AG08396 (cell line): ENCODE measurements around the gene TFRC.
"Not testable (repeated sequence)": the region's sequence is repeated elsewhere in the genome, so short reads cannot be mapped to it uniquely, and the experiment has no call there.

Source experiments
- DNase-seq: peaks from one replicate; pipeline ENCODE4 v3.0.0; 2012; ENCODE audit warnings: low spot score, mixed read lengths

TFRC gene

DNA sequence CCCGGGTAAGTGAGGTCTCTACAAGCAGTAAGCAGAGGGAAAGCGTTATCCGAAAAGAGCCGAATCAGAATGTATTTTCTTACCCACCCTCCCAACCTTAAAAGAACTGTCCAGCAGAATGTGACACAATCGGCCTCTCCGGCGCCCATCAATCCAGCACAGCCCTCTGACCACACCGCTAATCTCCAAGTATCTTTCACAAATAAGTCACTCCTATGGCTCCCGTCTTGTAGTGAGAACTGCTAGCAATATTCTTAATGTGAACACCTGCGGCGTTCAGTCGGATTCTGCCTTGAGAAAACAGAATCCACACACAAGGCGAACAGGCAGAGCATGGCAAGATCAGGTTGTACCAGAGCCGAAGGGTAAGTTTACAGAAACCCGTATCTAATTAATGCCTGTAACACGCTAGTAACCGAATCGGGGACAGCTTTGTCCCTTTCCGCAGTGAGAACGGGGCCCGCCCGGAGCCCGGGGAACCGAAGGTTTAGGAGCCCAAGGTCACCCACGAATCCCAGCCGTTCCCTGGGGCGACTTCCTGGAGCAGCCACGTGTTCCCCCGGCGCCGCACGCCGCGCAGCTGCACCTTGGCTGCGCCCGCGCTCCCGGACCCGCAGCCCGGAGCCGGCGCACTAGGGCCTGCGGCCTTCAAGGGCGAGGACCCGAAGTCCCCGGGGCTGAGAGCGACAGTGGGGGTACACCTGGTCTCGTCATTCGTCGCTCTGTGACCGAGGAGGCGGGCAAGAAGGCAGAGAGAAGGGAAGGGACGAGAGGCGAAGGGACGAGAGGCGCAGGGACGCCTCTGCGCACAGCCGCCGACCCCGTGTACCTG, 672 bp downstream of the TFRC start:
- DNase-seq: peak; percentile 74

DNA sequence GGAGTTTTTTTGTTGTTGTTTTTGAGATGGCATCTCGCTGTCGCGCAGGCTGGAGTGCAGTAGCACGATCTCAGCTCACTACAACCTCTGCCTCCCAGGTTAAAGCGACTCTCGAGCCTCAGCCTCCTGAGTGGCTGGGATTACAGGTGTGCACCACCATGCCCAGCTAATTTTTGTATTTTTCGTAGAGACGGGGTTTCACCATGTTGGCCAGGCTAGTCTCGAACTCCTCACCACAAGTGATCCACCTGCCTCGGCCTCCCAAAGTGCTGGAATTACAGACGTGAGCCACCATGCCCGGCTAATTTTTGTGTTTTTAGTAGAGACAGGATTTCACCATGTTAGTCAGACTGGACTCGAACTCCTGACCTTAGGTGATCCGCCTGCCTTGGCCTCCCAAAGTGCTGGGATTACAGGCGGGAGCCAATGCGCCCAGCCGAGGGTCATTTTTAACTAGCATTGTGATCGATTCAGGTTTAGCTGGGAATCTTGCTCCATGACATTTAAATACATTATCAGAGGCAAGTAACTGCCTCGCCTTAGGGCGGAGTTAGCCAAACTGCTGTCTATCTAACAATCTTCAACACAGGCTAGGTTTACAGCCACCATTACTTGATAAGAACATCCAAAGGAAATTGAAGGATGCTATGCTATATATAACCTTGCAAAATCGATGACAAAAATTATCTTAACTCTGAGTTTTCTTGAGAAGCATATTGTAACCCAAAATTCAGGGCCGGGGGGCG, 1.6 kb downstream of the TFRC start:
- DNase-seq: not testable (repeated sequence)

DNA sequence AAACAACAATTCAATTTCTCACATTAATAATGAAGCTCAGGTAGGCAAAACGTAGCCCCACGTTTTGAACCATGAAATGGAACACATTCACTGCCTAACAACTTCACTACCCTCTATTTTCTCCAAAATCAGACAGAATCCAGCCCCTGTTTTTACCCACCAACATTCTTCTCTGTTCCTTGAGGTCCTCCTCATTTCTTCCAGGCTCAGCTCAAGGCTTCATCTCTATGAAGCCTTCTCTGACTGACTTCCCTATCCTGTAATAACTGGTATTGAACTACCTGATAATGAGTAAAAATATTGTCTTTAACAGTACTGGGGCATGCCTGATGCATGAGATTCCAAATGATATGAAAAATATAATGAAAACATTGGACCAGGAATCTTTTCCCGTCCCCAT, 2.2 kb downstream of the TFRC start:
- DNase-seq: no peak

DNA sequence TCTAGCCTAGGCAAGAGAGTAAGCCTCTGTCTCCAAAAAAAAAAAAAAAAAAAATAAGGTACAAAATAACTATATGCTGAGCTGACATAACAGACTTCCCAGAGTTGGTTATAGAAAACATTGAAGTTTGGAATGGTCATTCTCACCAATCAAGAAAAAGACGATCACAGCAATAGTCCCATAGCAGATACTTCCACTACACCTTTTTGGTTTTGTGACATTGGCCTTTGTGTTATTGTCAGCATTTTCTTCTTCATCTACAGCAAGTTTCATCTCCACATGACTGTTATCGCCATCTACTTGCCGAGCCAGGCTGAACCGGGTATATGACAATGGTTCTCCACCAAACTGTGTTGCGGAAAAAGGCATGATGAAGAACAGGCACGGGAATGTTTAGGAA, 6.9 kb downstream of the TFRC start:
- DNase-seq: no peak

DNA sequence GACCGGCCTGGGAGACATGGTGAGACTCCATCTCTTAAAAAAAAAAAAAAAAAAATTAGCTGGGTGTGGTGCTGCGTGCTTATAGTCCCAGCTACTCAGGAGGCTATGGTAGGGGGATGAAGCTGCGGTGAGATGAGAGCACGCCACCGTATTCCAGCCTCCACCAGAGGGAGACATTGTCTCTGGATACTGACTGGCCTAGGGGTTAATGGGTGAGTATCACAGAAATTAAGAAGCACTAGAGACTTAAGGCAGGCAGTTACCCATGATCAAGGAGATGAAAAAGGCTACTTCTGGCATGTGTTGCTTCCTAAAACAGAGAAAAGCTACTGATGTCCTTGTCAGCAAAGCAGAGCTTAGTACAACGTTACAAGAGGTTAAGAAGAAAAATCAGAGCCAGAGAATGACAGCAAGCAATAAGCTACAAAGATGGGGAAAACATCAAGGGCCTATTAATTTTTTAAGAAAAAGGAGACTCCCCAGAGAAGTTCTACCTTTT, 8.6 kb downstream of the TFRC start:
- DNase-seq: peak; percentile 66

DNA sequence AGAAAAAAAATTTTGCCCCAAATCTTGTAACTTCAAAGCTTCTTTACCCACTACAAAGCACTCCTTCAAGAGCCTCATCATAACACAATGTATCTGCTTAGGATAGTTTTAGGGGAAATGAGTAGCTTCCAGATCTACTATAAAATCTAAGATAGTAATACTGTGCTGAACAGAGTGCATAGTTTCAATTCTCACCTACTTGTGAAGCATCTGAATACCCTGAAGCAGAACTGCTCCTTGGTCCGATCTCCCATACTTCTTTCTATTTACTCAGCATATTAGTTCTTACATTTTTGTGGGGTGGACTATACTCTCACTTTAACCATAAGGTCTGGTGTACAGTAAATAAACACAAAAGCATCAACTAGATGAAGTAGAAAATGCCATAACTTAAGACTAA, 9.6 kb downstream of the TFRC start:
- no peak for DNase-seq

DNA sequence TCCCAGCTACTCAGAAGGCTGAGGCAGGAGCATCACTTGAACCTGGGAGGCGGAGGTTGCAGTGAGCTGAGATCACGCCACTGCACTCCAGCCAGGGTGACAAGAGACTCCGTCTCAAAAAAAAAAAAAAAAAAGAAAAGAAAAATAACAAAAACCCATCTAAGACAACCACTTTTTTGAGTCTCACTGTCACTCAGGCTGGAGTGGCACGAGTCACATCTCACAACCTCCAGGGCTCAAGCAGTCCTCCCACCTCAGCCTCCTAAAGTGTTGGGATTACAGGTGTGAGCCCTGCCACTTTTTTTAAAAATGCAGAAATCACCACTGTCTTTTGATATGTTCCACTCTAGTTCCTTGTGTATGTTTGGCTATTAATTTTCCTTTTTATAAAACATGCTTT, 13.1 kb downstream of the TFRC start:
- DNase-seq: not testable (repeated sequence)

DNA sequence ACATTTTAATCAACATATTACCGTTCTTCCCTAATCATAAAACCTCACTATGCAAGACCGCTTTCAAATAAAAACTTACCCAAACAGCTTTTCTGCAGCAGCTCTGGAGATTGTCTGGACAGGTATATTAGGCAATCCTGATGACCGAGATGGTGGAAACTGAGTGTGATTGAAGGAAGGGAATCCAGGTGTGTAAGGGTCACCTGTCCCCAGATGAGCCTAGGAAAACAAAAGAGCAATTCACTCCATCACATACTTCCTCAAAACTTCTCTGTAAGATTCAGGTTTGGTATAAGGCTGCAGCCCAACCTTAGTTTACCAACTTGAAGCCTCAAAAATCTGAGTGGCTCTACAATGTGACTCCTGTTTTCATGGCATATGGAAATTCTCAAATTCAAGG, 14.5 kb downstream of the TFRC start:
- DNase-seq: no peak

DNA sequence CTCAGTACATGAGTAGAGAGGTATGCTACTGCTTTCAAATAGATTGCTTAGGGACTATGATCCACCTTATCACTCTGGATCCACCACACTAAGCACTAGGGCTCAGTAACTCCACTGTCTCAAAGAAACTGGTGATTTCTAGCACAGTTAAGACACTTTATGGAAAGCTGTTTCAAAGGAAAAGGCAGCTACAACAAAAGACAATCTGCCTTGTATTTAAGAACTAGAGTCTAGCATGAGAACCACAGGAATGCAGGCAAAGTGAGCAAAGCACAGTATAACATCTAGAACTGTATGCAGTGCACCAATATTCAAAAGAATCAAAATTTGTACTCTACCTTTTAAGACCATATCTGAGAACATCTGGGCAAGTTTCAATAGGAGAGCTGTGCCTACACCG, 17.9 kb downstream of the TFRC start:
- no peak for DNase-seq

DNA sequence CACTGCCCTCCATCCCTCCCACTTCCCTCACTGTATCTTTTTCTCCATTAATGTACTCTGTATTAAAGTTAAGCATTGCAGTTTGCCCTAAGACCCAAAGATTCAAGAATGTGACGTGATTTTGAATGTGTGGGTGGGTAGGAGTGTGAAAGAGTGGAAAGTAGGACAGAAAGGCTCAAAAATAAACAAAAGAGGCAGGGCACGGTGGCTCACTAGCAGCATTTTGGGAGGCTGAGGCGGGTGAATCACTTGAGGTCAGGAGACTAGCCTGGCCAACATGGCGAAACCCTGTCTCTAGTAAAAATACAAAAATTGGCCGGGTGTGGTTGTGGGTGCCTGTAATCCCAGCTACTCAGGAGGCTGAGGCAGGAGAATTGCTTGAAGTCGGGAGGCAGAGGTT, 18.4 kb downstream of the TFRC start:
- DNase-seq: no peak

DNA sequence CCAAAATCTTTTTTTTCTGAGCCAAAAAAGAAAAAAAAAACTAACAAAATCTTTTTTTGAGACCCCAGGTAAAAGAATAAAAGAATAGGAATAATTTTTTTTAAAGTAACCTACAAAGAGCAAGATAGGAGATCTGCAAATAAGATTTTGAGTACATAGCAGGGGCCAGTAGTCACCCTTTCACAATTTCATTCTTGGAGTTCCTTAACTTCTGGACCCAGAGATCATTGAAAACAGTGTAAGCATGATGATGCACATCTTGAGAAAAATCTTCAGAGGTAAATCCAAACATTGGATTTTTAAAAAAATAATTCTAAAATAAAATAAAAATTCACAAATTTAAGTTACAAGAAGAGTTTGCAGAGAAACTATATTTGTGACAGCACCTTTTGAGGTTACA, 18.8 kb downstream of the TFRC start:
- no peak for DNase-seq

DNA sequence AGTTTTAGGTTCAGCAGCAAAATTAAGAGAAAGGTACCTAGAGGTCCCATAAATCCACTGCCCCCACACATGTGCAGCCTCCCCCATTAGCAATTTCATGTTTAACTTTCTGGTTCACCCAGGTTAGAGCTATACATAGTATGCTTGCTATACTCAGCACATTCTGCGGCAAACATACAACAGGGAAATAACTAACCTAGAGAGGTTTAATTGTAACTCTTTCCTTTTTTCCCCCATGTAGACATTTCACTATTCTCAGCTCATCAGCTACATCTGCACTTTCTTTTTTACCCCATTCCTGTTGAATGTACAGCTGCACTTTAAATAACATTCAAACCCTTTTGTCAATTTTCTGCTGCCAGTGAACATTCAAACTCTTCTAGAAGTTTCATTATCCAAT, 21.1 kb downstream of the TFRC start:
- no peak for DNase-seq

DNA sequence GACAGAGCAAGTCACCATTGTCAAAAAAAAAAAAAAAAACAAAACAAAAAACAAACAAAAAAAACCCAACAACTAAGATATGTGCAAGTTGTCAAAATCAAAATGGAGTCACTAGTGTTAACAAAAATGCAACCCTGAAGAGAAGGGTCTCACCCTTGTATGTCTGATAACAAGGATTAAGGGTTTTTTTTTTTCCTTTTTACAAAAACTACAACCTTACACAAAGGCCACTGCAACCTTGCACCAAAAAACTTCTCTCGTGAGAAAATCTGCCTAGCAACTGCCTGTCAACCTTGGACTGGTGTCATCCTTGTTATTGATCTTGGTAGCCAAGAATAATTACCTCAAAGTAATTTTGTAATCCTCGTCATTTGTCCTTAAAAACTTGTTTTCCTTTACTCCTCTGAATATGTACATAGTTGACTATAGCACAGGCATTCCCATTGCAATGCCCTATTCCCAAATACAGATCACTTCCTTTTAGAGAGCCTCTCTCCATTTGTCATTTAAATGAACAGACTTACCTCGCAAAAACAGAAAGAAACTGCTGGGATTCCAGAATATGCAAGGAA, 24.0 kb downstream of the TFRC start:
- no peak for DNase-seq

DNA sequence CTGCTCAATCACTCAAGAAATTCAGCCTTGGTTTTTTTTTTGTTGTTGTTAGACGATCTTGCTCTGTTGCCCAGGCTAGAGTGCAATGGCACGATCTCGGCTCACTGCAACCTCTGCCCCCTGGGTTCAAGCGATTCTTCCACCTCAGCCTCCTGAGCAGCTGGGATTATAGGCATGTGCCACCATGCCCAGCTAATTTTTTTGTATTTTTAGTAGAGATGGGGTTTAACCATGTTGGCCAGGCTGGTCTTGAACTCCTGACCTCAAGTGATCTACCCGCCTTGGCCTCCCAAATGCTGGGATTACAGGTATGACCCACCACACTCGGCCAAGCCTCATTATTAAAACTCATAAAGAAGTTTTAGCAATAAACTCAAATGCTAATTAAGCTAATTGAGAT, 25.5 kb downstream of the TFRC start:
- DNase-seq: not testable (repeated sequence)

DNA sequence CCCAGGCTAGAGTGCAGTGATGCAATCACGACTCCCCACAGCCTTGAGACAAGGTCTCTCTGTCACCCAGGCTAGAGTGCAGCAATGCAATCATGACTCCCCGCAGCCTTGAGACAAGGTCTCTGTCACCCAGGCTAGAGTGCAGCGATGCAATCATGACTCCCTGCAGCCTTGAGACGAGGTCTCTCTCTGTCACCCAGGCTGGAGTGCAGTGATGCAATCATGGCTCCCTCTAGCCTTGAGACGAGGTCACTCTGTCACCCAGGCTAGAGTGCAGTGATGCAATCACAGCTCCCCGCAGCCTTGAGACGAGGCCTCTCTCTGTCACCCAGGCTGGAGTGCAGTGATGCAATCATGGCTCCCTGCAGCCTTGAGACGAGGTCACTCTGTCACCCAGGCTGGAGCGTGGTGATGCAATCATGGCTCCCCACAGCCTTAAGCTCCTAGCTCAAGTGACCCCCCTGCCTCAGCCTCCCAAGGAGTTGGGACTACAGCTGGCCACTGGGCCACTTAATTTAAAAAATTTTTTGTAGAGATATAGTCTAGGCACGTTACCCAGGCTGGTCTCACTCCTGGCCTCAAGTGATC, 26.1 kb downstream of the TFRC start:
- DNase-seq: no peak

DNA sequence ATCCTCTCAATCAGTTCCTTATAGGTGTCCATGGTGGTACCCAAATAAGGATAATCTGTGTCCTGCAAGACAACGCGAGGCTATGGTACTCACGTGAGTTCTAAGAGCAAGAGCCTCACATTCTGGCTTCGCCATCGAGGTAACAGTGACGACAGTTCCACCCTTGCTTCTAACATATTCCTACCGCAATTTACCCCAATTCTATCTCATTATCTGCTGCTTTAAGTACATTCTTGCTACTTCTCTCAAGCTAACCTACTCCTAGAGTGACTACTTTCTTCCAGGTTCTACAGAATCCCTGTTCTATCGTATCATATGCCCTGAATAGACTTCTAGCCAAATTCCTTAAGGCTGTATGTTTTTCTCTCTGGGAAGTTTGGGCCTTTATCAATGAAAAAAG, 26.6 kb downstream of the TFRC start:
- no peak for DNase-seq

DNA sequence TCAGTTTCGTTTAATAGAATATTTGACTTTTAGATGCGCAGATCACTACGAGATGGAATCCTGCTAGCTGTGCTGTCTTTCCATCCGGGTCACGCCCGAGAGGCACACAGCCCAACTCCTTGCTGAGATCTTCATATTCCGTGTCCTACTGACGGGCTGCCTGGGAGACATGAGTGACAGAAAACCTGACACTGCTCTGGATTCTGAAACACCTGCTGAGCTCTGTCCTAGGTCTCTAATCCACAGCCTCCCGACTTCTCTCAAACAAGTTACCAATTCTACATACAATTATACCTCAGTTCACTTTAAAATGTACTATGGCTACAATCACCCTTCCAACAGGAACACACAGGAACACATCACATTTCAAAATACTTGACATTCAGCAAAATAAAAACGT, 27.2 kb downstream of the TFRC start:
- DNase-seq: no peak

DNA sequence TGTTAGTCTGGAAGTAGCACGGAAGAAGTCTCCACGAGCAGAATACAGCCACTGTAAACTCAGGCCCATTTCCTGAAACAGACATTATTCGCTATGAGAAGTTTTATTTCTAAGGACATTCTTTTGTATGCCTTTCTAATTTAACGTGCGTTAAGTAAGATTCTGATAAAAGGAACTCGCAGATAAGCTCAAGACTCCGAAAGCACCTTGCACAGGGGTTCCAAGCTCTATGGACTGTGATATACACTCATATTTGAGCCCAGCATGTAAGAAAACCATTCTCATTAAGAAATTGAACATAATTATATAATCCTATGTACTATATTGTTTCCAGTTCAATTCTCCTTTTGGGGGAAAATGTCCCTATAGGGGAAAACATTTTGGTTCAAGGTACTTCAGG, 28.4 kb downstream of the TFRC start:
- no peak for DNase-seq

DNA sequence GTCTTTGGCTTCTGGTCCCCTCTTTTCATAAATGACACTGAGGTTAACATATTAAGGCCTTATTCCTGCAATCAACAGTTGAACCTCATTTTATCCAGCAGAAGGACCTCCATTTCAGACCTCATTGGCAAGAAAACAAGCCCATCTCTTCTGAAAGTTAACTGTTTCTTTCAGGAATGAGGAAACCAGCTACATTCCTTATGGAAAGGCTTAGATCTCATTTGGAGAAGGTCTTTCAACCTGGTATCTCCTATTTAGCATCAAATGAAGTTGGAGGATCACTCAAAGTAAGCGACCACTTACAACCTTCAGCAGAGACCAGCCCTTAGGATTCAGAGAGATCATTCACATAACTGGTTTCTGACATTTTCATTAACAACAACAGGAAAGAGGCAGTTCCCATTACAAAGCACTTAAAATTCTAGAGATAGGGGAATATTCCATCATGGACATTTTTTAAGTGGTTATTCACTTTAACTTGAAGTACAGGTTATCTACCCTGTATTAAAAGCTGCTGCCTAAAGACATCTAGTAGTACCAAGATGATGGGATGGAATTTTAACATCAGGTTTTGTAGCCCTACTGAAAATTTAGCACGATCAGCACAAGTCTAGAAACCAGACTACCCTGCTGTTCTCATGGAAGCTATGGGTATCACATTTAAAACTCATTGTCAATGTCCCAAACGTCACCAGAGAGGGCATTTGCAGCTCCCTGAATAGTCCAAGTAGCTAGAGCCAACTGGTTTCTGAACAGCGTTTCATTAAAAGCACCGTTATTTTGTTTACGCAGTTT, 30.4 kb downstream of the TFRC start:
- DNase-seq: no peak

DNA sequence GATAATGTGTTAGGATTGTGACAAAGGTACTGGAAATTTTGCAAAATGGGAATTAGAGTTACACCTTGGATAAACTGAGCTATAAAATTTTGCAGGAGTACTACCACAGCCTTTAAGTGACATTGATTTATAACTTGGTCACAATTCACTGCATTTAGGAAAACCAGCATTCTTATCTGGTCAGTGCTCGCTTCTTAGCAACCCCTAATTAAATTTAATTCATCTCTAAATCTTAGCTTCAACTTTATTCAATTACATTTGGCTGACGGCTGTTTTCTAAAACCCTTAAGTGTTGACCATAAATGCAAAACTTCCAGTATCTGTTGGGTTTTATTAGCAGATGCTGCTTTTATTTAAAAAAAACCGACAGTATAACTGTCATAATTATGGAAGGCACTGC, 31.3 kb downstream of the TFRC start:
- no peak for DNase-seq

DNA sequence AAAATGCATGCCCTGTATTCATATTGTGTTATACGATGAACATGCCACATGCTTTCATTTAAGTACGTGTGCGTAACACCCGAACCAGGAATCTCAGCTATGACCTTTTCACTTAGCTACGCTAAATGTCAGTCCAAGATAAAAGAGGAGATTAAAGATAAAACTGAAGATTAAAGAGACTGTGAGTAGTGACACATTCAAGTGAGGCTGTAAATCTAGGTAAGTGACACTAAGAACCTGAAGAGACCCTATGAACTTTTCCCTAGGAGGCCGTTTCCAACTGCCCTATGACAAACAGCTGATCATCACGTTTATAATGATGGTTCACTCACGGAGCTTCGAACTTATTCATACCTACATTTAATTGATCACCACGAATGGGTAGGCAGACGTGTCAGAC, 32.2 kb downstream of the TFRC start:
- DNase-seq: no peak
